Skeletal muscle satellite cell (primary cell): ENCODE results near the gene ATF7. TPM values are rescaled to one million over a fixed set of nuclear protein-coding genes. Genes with fewer than 3 reads are reported as not detected.

Experiments
- H3K27me3 ChIP-seq: 2 replicates; pipeline ENCODE4 v1.7.0; 2013; ENCODE audit warnings: low read length; ENCODE audit not compliant: control insufficient read depth, insufficient read depth
- H3K36me3 ChIP-seq: 2 replicates; pipeline ENCODE4 v1.7.0; 2013; ENCODE audit warnings: mild to moderate bottlenecking, control low read depth, low read length; ENCODE audit not compliant: insufficient read depth
- H3K4me1 ChIP-seq: 2 replicates; pipeline ENCODE4 v1.7.0; 2013; ENCODE audit warnings: low read length; ENCODE audit not compliant: control insufficient read depth, insufficient read depth
- H3K4me2 ChIP-seq: 2 replicates; pipeline ENCODE4 v1.7.0; 2013; ENCODE audit warnings: mild to moderate bottlenecking, low read length
- H3K4me3 ChIP-seq: 2 replicates; pipeline ENCODE4 v1.7.0; 2013; ENCODE audit warnings: low read length
- H3K9ac ChIP-seq: 2 replicates; pipeline ENCODE4 v1.7.0; 2013; ENCODE audit warnings: mild to moderate bottlenecking, low read depth, low read length, moderate library complexity
- H3K9me3 ChIP-seq: replicated peaks from 2 replicates; pipeline ENCODE4 v1.7.0; 2013; ENCODE audit warnings: mild to moderate bottlenecking, control low read depth, low read length
- small RNA-seq: library from RNA; depleted of rRNA; stranded (forward); fragments of <200 nt; gene quantifications from one replicate; pipeline ENCODE3, GENCODE V24; 2012

ATF7 gene

DNA sequence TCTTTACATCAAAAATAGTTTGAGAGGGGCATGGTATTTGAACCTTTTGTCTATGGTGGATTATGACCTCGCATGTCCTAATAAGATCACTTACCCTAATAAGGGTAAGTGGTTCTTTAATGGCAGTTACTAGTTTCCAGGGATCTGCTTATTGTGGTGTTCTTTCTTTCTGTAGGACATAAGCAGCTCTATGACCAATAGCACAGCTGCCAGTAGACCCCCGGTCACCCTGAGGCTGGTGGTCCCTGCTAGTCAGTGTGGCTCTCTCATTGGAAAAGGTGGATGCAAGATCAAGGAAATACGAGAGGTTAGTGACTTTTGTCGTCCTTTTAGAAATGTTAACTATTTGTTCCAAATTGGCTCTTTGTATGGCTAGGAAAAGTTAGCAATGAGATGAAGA lies 167.1 kb downstream of the ATF7 start:
- Histone ChIP-seq H3K4me2 (no peak overlapping the region), H3K27me3 (no peaks in the 10 kb centered on the region), H3K36me3 (peaks cover 99% of the 10 kb centered on the region), H3K9ac (no peak overlapping the region), H3K4me1 (peaks cover 8% of the 10 kb centered on the region), H3K9me3 (no peaks in the 10 kb centered on the region), H3K4me3 (no peak overlapping the region)

Small RNA genes lying within 50 kb of the gene (small RNA-seq; reads per million reads assigned to genes)
- gene AC023509.3, result not detected
